HepG2 (cell line): ENCODE measurements around the gene CSNK2B. TPM values are rescaled to one million over a fixed set of nuclear protein-coding genes. Genes with fewer than 3 reads are reported as not detected.

Experiments used
- CAMTA2 ChIP-seq: sonication (generic); formaldehyde crosslinking; IDR thresholded peaks from 2 replicates; pipeline ENCODE4 v1.4.0; 2020; ENCODE audit warnings: mild to moderate bottlenecking, missing genetic modification reagents, borderline replicate concordance
- GABPA ChIP-seq, 2 experiments: IDR thresholded peaks; 2 replicates each; pipeline ENCODE4 v1.6.1; 2011 to 2016; ENCODE audit warnings: low read depth in 2 of 2, low read length in 1 of 2, missing biosample characterization in 1 of 2, missing genetic modification characterization in 1 of 2
- HES4 ChIP-seq: sonication (generic); formaldehyde crosslinking; IDR thresholded peaks from 2 replicates; pipeline ENCODE4 v1.9.0; 2021; ENCODE audit warnings: mild to moderate bottlenecking, missing genetic modification reagents, borderline replicate concordance
- HOXA5 ChIP-seq: sonication (generic); formaldehyde crosslinking; IDR thresholded peaks from 2 replicates; pipeline ENCODE4 v1.4.0; 2020; ENCODE audit warnings: missing genetic modification reagents
- MZF1 ChIP-seq: sonication (generic); formaldehyde crosslinking; IDR thresholded peaks from 2 replicates; pipeline ENCODE4 v1.8.1; 2023; ENCODE audit warnings: mild to moderate bottlenecking, missing genetic modification reagents, borderline replicate concordance
- NPAS2 ChIP-seq: sonication (generic); formaldehyde crosslinking; IDR thresholded peaks from 2 replicates; pipeline ENCODE4 v1.8.0; 2022; ENCODE audit warnings: mild to moderate bottlenecking, missing genetic modification reagents, borderline replicate concordance
- SP5 ChIP-seq: IDR thresholded peaks from 2 replicates; pipeline ENCODE4 v1.6.1; 2016; ENCODE audit warnings: low read depth, borderline replicate concordance
- WIZ ChIP-seq: sonication (generic); formaldehyde crosslinking; IDR thresholded peaks from 2 replicates; pipeline ENCODE4 v1.5.1; 2020; ENCODE audit warnings: mild to moderate bottlenecking, missing genetic modification reagents
- ZBTB38 ChIP-seq: sonication (generic); formaldehyde crosslinking; IDR thresholded peaks from 2 replicates; pipeline ENCODE4 v1.5.1; 2020; ENCODE audit warnings: mild to moderate bottlenecking, missing genetic modification reagents
- ZNF251 ChIP-seq: sonication (generic); formaldehyde crosslinking; IDR thresholded peaks from 2 replicates; pipeline ENCODE4 v1.9.0; 2021; ENCODE audit warnings: mild to moderate bottlenecking, missing genetic modification reagents
- ZNF3 ChIP-seq: IDR thresholded peaks from 2 replicates; pipeline ENCODE4 v1.7.0; 2017; ENCODE audit warnings: inconsistent platforms
- polyA plus RNA-seq, 8 experiments: library from polyadenylated mRNA; depleted of rRNA in 3 of 8; stranded (reverse) in 7 of 8; unstranded in 1 of 8; fragments of >200 nt; fragmentation: Illumina TruSeq in 4 of 8; extraction: Trizol in 4 of 8; gene quantifications; 2 replicates each; pipeline versions ENCODE4 v1.2.1 to v1.2.3, GENCODE V29; 2011 to 2016; ENCODE audit warnings: low read depth in 4 of 8, missing spikeins in 1 of 8, mixed read lengths in 1 of 8; ENCODE audit not compliant: insufficient read depth in 1 of 8
- total RNA-seq, 5 experiments: library from RNA; depleted of rRNA; stranded (reverse); fragments of >200 nt; fragmentation: Illumina TruSeq; extraction: Trizol; gene quantifications; 2 replicates each; pipeline ENCODE4 v1.2.3, GENCODE V29; 2016; ENCODE audit warnings: low read depth in 1 of 5
- TF ChIP-seq, protein P1 (sequence below): sonication (generic); formaldehyde crosslinking; IDR thresholded peaks from 2 replicates; pipeline ENCODE4 v1.4.0; 2020; ENCODE audit warnings: mild to moderate bottlenecking, missing genetic modification reagents, borderline replicate concordance
- TF ChIP-seq, protein P2 (sequence below): sonication (generic); formaldehyde crosslinking; IDR thresholded peaks from 2 replicates; pipeline ENCODE4 v1.8.1; 2023; ENCODE audit warnings: mild to moderate bottlenecking, moderate library complexity, missing genetic modification reagents
- TF ChIP-seq, protein P3 (sequence below): IDR thresholded peaks from 2 replicates; pipeline ENCODE4 v1.6.1; 2016
- TF ChIP-seq, protein P4 (sequence below): sonication (generic); formaldehyde crosslinking; IDR thresholded peaks from 2 replicates; pipeline ENCODE4; 2020; ENCODE audit warnings: missing genetic modification reagents, mild to moderate bottlenecking, borderline replicate concordance
- TF ChIP-seq, protein P5 (sequence below): sonication (generic); formaldehyde crosslinking; IDR thresholded peaks from 2 replicates; pipeline ENCODE4 v1.4.0; 2020; ENCODE audit warnings: missing genetic modification reagents
- TF ChIP-seq, protein P6 (sequence below): sonication (generic); formaldehyde crosslinking; IDR thresholded peaks from 2 replicates; pipeline ENCODE4 v1.9.0; 2022; ENCODE audit warnings: low read depth, missing genetic modification reagents
- TF ChIP-seq, protein P7 (sequence below): IDR thresholded peaks from 2 replicates; pipeline ENCODE4 v1.6.1; 2016; ENCODE audit warnings: low read depth, borderline replicate concordance

CSNK2B gene
- total and polyA plus RNA-seq, 2 of the 13 experiments (the other 11 are each of a cell fraction or from before 2014, with no cell fraction given): 111 to 296 TPM

DNA sequence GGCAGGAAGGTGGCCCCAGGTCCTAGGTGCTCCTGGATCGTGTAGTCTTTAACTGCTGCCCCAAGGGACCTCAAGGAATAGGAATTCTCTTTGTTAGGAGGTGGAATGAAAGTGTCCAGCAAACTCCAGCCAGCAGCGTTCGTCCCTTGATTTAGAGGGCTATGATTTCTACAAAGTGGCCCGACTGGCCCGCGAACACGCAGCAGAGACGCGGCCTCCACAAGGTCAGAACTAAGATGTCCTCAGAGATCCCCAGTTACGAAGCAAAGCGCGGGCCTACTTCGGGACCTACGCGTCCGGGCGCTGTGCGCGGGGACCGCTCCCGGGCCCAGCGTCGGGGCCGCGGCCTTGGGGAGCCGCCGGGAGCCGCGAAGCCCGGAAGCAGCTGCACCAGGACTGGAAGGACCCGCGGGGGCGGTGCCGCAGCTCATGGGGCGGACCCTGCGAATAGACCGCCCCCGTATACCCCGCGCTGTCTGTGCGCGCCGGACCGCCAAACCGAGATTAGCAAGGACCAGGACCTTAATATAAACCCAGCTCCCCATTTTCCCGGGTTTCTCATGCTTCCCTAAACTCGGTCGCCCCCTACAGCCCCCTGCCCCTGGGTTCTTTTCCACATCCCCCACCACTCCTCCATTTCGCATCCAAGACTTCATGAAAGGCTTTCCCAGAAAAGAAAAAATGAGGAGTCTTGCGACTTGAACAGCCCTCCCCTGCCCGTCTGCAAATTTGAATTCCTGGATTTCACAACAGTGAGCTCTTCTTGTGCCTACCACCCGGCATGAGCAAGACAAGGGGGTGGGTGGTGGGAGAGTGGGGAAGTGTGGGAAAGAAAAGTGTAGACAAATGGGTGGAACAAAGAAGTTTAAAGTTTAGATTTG is 5.3 kb upstream of the CSNK2B start, which contains the start of gene C6orf47 (continued):
- TF ChIP-seq, protein P1, sequence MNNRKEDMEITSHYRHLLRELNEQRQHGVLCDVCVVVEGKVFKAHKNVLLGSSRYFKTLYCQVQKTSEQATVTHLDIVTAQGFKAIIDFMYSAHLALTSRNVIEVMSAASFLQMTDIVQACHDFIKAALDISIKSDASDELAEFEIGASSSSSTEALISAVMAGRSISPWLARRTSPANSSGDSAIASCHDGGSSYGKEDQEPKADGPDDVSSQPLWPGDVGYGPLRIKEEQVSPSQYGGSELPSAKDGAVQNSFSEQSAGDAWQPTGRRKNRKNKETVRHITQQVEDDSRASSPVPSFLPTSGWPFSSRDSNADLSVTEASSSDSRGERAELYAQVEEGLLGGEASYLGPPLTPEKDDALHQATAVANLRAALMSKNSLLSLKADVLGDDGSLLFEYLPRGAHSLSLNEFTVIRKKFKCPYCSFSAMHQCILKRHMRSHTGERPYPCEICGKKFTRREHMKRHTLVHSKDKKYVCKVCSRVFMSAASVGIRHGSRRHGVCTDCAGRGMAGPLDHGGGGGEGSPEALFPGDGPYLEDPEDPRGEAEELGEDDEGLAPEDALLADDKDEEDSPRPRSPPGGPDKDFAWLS (CRISPR knock-in tag): no peak; the same call in 1 of the 2 replicates
- TF ChIP-seq ZNF251 (CRISPR knock-in tag): no peak
- TF ChIP-seq ZBTB38: peak; percentile 77
- TF ChIP-seq, protein P2, sequence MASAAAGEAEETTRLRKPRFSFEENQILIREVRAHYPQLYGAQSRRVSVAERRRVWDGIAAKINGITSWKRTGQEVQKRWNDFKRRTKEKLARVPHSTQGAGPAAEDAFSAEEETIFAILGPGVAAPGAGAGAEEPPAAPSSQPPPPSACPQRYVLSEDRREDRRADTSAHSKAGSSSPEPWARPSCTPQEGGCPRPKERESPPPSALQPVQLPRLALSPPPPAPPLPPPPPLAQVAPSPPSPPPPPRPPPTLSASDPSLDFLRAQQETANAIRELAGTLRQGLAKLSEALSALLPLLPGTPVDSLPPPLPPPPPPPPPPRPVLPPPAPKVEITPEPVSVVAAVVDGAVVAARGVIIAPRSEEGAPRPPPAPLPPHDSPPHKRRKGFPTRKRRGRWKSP: peak; percentile 94
- peak; percentile 88; the same call in 1 of the 2 replicates for TF ChIP-seq WIZ
- no peak for TF ChIP-seq NPAS2 (CRISPR knock-in tag)
- TF ChIP-seq, protein P3, sequence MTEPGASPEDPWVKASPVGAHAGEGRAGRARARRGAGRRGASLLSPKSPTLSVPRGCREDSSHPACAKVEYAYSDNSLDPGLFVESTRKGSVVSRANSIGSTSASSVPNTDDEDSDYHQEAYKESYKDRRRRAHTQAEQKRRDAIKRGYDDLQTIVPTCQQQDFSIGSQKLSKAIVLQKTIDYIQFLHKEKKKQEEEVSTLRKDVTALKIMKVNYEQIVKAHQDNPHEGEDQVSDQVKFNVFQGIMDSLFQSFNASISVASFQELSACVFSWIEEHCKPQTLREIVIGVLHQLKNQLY (CRISPR knock-in tag): no peak
- TF ChIP-seq, protein P4, sequence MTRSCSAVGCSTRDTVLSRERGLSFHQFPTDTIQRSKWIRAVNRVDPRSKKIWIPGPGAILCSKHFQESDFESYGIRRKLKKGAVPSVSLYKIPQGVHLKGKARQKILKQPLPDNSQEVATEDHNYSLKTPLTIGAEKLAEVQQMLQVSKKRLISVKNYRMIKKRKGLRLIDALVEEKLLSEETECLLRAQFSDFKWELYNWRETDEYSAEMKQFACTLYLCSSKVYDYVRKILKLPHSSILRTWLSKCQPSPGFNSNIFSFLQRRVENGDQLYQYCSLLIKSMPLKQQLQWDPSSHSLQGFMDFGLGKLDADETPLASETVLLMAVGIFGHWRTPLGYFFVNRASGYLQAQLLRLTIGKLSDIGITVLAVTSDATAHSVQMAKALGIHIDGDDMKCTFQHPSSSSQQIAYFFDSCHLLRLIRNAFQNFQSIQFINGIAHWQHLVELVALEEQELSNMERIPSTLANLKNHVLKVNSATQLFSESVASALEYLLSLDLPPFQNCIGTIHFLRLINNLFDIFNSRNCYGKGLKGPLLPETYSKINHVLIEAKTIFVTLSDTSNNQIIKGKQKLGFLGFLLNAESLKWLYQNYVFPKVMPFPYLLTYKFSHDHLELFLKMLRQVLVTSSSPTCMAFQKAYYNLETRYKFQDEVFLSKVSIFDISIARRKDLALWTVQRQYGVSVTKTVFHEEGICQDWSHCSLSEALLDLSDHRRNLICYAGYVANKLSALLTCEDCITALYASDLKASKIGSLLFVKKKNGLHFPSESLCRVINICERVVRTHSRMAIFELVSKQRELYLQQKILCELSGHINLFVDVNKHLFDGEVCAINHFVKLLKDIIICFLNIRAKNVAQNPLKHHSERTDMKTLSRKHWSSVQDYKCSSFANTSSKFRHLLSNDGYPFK: no peak
- TF ChIP-seq ZNF3 (CRISPR knock-in tag): no peak
- TF ChIP-seq, protein P5, sequence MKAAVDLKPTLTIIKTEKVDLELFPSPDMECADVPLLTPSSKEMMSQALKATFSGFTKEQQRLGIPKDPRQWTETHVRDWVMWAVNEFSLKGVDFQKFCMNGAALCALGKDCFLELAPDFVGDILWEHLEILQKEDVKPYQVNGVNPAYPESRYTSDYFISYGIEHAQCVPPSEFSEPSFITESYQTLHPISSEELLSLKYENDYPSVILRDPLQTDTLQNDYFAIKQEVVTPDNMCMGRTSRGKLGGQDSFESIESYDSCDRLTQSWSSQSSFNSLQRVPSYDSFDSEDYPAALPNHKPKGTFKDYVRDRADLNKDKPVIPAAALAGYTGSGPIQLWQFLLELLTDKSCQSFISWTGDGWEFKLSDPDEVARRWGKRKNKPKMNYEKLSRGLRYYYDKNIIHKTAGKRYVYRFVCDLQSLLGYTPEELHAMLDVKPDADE (CRISPR knock-in tag): peak; percentile 92; the same call in 1 of the 2 replicates
- TF ChIP-seq, protein P6, sequence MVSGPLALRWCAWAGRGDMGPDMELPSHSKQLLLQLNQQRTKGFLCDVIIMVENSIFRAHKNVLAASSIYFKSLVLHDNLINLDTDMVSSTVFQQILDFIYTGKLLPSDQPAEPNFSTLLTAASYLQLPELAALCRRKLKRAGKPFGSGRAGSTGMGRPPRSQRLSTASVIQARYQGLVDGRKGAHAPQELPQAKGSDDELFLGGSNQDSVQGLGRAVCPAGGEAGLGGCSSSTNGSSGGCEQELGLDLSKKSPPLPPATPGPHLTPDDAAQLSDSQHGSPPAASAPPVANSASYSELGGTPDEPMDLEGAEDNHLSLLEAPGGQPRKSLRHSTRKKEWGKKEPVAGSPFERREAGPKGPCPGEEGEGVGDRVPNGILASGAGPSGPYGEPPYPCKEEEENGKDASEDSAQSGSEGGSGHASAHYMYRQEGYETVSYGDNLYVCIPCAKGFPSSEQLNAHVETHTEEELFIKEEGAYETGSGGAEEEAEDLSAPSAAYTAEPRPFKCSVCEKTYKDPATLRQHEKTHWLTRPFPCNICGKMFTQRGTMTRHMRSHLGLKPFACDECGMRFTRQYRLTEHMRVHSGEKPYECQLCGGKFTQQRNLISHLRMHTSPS: no peak
- TF ChIP-seq, protein P7, sequence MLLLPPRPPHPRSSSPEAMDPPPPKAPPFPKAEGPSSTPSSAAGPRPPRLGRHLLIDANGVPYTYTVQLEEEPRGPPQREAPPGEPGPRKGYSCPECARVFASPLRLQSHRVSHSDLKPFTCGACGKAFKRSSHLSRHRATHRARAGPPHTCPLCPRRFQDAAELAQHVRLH (CRISPR knock-in tag): no peak; the same call in 1 of the 2 replicates
- no peak for TF ChIP-seq MZF1 (CRISPR knock-in tag)
- peak; percentile 47 for TF ChIP-seq SP5 (CRISPR knock-in tag)
- no peak for TF ChIP-seq GABPA (IDR thresholded peaks at IDR 0.05; ENCODE audit: low read depth, low read length)
- no peak for TF ChIP-seq GABPA (CRISPR knock-in tag; IDR thresholded peaks at IDR 0.05; ENCODE audit: low read depth)
- TF ChIP-seq HOXA5 (CRISPR knock-in tag): peak; percentile 94
- peak; percentile 97; the same call in 1 of the 2 replicates for TF ChIP-seq CAMTA2 (CRISPR knock-in tag)
- TF ChIP-seq HES4 (CRISPR knock-in tag): peak; percentile 94
